ENCODE measurements around the gene KIRREL1. TPM values are rescaled to one million over a fixed set of nuclear protein-coding genes. Genes with fewer than 3 reads are reported as not detected.

KIRREL1 gene
- total and polyA plus RNA-seq, 2 donors from 2014 or later: 13.7 to 54.9 TPM

- no peak for FAIRE-seq
- Histone ChIP-seq H3K27ac (ENCODE audit: low read depth in 2 of 2, low read length in 2 of 2) (peak overlapping the region; percentile 64 to 70), H3K36me3 (ENCODE audit: control insufficient read depth in 2 of 3, insufficient read depth in 3 of 3, low read length in 3 of 3) (peaks cover 0 to 4% (median 0%) of the 10 kb centered on the region in 3 donors), H3K27me3 (ENCODE audit: control insufficient read depth, insufficient read depth, low read length) (no peaks in the 10 kb centered on the region), H3K4me3 (ENCODE audit: low read length in 3 of 3) (no peak overlapping the region), H3K9me3 (ENCODE audit: control insufficient read depth in 2 of 3, insufficient read depth in 1 of 3, low read length in 3 of 3) (no peaks in the 10 kb centered on the region), H3K4me1 (ENCODE audit: control insufficient read depth in 2 of 3, insufficient read depth in 2 of 3, low read depth in 1 of 3, low read length in 3 of 3) (peaks cover 24 to 40% (median 37%) of the 10 kb centered on the region in 3 donors), H3K9ac (ENCODE audit: low read length in 3 of 3) (peak overlapping the region in 1 of 3 donors; percentile 38)
- DNase-seq: peak in 2 of 5 donors; percentile 64 to 76
- TF ChIP-seq CTCF (IDR thresholded peaks at IDR 0.05; ENCODE audit: borderline replicate concordance, extremely low read depth, insufficient read depth): no peak
- intact Hi-C loops (cut with DNase I): no loop called here
Measured at GRCh38 chr1:158003406-158003800, 10.0 kb downstream of the KIRREL1 start.

DNA sequence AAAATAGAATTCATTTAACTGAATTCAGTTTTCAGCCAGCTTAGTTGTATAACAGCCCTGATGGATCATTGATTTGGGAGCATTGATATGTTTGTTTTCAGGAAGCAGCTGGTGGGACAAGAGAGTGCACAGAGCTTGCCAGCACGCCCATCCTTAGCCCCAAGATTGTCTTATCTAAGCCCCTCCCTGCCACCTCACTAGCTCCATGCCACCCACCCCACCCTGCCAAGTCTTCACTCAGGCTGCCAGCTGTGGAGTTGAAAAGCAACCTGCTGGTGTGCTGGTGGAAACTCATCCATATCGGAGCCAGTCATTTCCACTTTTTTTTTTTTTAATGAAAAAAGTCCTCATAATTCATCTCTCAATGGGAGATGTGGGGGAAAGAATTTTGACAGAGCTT, 11.8 kb downstream of the KIRREL1 start:
- no peak for DNase-seq
- Histone ChIP-seq H3K27me3 (ENCODE audit: control insufficient read depth, insufficient read depth, low read length) (no peaks in the 10 kb centered on the region), H3K4me3 (ENCODE audit: low read length in 3 of 3) (no peak overlapping the region), H3K9me3 (ENCODE audit: control insufficient read depth in 2 of 3, insufficient read depth in 1 of 3, low read length in 3 of 3) (no peaks in the 10 kb centered on the region), H3K27ac (ENCODE audit: low read depth in 2 of 2, low read length in 2 of 2) (peak overlapping the region in 1 of 2 donors; percentile 28), H3K36me3 (ENCODE audit: control insufficient read depth in 2 of 3, insufficient read depth in 3 of 3, low read length in 3 of 3) (peaks cover 0 to 1% (median 0%) of the 10 kb centered on the region in 3 donors), H3K9ac (ENCODE audit: low read length in 3 of 3) (no peak overlapping the region), H3K4me1 (ENCODE audit: control insufficient read depth in 2 of 3, insufficient read depth in 2 of 3, low read depth in 1 of 3, low read length in 3 of 3) (peaks cover 38 to 51% (median 42%) of the 10 kb centered on the region in 3 donors)
- intact Hi-C loops (cut with DNase I): no loop called here
- no peak for TF ChIP-seq CTCF (IDR thresholded peaks at IDR 0.05; ENCODE audit: borderline replicate concordance, extremely low read depth, insufficient read depth)
- FAIRE-seq: no peak

- no peak overlapping the region for H3K4me3 ChIP-seq (ENCODE audit: low read length in 3 of 3)
- H3K27me3 ChIP-seq (ENCODE audit: control insufficient read depth, insufficient read depth, low read length): no peaks in the 10 kb centered on the region
- H3K9ac ChIP-seq (ENCODE audit: low read length in 3 of 3): peak overlapping the region in 1 of 3 donors; percentile 5
- intact Hi-C loops (cut with DNase I): no loop called here
- no peaks in the 10 kb centered on the region for H3K9me3 ChIP-seq (ENCODE audit: control insufficient read depth in 2 of 3, insufficient read depth in 1 of 3, low read length in 3 of 3)
- H3K27ac ChIP-seq (ENCODE audit: low read depth in 2 of 2, low read length in 2 of 2): peak overlapping the region in 1 of 2 donors; percentile 63
- no peak for TF ChIP-seq CTCF (IDR thresholded peaks at IDR 0.05; ENCODE audit: borderline replicate concordance, extremely low read depth, insufficient read depth)
- FAIRE-seq: no peak
- peaks cover 24 to 59% (median 38%) of the 10 kb centered on the region in 3 donors for H3K4me1 ChIP-seq (ENCODE audit: control insufficient read depth in 2 of 3, insufficient read depth in 2 of 3, low read depth in 1 of 3, low read length in 3 of 3)
- no peaks in the 10 kb centered on the region for H3K36me3 ChIP-seq (ENCODE audit: control insufficient read depth in 2 of 3, insufficient read depth in 3 of 3, low read length in 3 of 3)
- DNase-seq: no peak
Measured at GRCh38 chr1:158007180-158007579, 13.7 kb downstream of the KIRREL1 start.

Data from kidney (tissue), 14 donors.